Body of pancreas (tissue), 4 donors: ENCODE data around the gene ECEL1. TPM values are rescaled to one million over a fixed set of nuclear protein-coding genes. Genes with fewer than 3 reads are reported as not detected.
"Not testable (repeated sequence)": the region's sequence is repeated elsewhere in the genome, so short reads cannot be mapped to it uniquely, and the experiment has no call there.

Source experiments
- ATAC-seq: fragments of 150-250 bp; one replicate; pipeline ENCODE4 v1.9.1; 2016
- DNase-seq, 4 donors: peaks; one replicate each; pipeline ENCODE4 v3.0.0-alpha.2; 2019
- H3K27ac ChIP-seq, 4 donors: fragments of 200-600 bp; sonication (generic); 1 replicate in 3 of 4; 2 replicates in 1 of 4; pipeline versions ENCODE4 v1.5.1 to v1.6.1; 2016 to 2019; ENCODE audit warnings: mild to moderate bottlenecking in 1 of 4, mixed read lengths in 1 of 4, moderate library complexity in 1 of 4
- H3K27me3 ChIP-seq, 2 donors: fragments of 200-600 bp; sonication (generic); one replicate each; pipeline ENCODE4 v1.6.0; 2016; ENCODE audit warnings: mild to moderate bottlenecking in 1 of 2
- H3K36me3 ChIP-seq, 2 donors: fragments of 200-600 bp; sonication (generic); replicated peaks in 1 of 2; 2 replicates each; pipeline ENCODE4 v1.5.1; 2016; ENCODE audit warnings: low read depth in 2 of 2; ENCODE audit not compliant: insufficient read depth in 1 of 2
- H3K4me1 ChIP-seq: fragments of 200-600 bp; sonication (generic); one replicate; pipeline ENCODE4 v1.6.0; 2016
- H3K4me3 ChIP-seq, 2 donors: fragments of 200-600 bp; sonication (generic); 1 replicate in 1 of 2; 2 replicates in 1 of 2; pipeline ENCODE4 v1.5.1; 2016 to 2019
- H3K9me3 ChIP-seq, 3 donors: fragments of 200-600 bp; sonication (generic); 1 replicate in 2 of 3; 2 replicates in 1 of 3; pipeline ENCODE4 v1.5.1; 2016
- POLR2A ChIP-seq, 3 donors: fragments of 450-650 bp; IDR thresholded peaks; one replicate each; pipeline ENCODE4 v1.6.1; 2016; ENCODE audit warnings: antibody characterized with exemption in 3 of 3, mild to moderate bottlenecking in 2 of 3
- WGBS, 2 donors: methylation state at CpG; one replicate each; pipeline ENCODE4 v1.1.5; 2017; 5-methylcytosine and 5-hydroxymethylcytosine counted together
- intact Hi-C: fragments of 100-400 bp; cut with DNase I; formaldehyde crosslinking; loops from one replicate; pipeline ENCODE4 v1.15.1; 2023
- total RNA-seq, 2 donors: library from RNA; depleted of rRNA; stranded (reverse); fragments of >200 nt; gene quantifications; one replicate each; pipeline ENCODE4 v1.1.0, GENCODE V29; 2016
- TF ChIP-seq, protein P1 (sequence below), 7 experiments: fragments of 450-650 bp in 4 of 7; fragments of 200-600 bp in 3 of 7; sonication (generic) in 3 of 7; IDR thresholded peaks; one replicate each; pipeline ENCODE4 v1.5.1; 2016 to 2019; ENCODE audit warnings: antibody characterized with exemption in 7 of 7

ECEL1 gene
- total RNA-seq, 2 donors from 2014 or later = 0.26 TPM; not detected in 1

DNA sequence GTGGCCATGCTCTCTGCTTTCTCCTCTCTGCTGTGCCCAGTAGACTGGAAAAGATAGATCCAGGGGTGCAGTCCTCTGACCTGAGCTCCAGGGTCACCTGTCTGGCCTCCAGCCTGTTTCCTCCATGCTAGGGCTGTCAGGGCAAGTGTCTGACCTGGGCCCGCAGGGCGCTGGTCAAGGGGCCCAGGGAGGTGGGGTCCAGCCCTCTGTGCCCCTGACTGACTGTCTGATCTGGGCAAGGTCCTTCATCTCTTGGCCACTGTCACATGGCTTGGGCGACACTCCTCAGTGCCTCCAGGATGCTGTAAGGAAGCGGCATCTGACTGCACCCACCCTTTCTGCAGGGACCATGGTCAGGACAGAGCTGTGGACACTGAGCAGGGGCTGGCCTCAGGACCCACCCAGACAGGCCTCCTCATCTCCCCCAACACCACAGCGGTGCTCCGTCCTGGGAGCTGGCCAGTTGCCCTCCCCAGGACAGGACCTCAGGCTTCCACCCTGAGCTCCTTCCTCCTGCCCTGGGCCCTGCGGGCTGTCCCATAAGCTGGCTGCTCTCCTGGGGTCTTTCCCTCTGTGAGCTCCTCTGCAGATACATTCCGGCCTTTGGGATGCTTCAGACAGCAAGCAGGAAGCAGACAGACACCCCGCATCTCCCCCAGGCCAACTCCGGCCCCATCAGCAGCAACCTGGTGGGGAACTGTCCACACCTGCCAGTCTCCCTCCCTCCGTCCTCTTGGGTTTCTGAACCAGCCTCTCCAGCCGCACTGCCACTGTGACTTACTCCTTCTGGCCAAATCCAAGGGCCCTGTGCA lies 52.9 kb downstream of the ECEL1 start:
- no peak for ATAC-seq
- no peak overlapping the region for H3K27ac ChIP-seq
- H3K9me3 ChIP-seq = no peaks in the 10 kb centered on the region
- H3K36me3 ChIP-seq = no peaks in the 10 kb centered on the region
- 67 to 91% methylated on average over 8 to 11 of the region's 12 CpGs for WGBS, 2 donors
- no peak overlapping the region for H3K4me3 ChIP-seq
- intact Hi-C loops = loop anchor here (10.0 kb wide), 1 partner anchor 510 kb away; the partner anchor contains the start of gene NPPC
- TF ChIP-seq, protein P1, sequence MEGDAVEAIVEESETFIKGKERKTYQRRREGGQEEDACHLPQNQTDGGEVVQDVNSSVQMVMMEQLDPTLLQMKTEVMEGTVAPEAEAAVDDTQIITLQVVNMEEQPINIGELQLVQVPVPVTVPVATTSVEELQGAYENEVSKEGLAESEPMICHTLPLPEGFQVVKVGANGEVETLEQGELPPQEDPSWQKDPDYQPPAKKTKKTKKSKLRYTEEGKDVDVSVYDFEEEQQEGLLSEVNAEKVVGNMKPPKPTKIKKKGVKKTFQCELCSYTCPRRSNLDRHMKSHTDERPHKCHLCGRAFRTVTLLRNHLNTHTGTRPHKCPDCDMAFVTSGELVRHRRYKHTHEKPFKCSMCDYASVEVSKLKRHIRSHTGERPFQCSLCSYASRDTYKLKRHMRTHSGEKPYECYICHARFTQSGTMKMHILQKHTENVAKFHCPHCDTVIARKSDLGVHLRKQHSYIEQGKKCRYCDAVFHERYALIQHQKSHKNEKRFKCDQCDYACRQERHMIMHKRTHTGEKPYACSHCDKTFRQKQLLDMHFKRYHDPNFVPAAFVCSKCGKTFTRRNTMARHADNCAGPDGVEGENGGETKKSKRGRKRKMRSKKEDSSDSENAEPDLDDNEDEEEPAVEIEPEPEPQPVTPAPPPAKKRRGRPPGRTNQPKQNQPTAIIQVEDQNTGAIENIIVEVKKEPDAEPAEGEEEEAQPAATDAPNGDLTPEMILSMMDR (IDR thresholded peaks at IDR 0.05) = no peak
- no peak for TF ChIP-seq POLR2A (IDR thresholded peaks at IDR 0.05)
- H3K4me1 ChIP-seq = peaks cover under 1% of the 10 kb centered on the region
- H3K27me3 ChIP-seq = no peaks in the 10 kb centered on the region
- no peak for DNase-seq

GRCh38 chr2:232434091-232434490 lies 53.5 kb downstream of the ECEL1 start:
- no peaks in the 10 kb centered on the region for H3K36me3 ChIP-seq
- ATAC-seq (no peak), DNase-seq (no peak)
- 72 to 91% methylated on average over 7 to 9 of the region's 9 CpGs for WGBS, 2 donors
- H3K27me3 ChIP-seq = no peaks in the 10 kb centered on the region
- TF ChIP-seq, protein P1 (IDR thresholded peaks at IDR 0.05) = no peak
- no peak for TF ChIP-seq POLR2A (IDR thresholded peaks at IDR 0.05)
- intact Hi-C loops = loop anchor here (10.0 kb wide), 1 partner anchor 509 kb away; the partner anchor contains the start of gene NPPC
- no peaks in the 10 kb centered on the region for H3K4me1 ChIP-seq
- no peak overlapping the region for H3K4me3 ChIP-seq
- no peak overlapping the region for H3K27ac ChIP-seq
- H3K9me3 ChIP-seq = no peaks in the 10 kb centered on the region

DNA sequence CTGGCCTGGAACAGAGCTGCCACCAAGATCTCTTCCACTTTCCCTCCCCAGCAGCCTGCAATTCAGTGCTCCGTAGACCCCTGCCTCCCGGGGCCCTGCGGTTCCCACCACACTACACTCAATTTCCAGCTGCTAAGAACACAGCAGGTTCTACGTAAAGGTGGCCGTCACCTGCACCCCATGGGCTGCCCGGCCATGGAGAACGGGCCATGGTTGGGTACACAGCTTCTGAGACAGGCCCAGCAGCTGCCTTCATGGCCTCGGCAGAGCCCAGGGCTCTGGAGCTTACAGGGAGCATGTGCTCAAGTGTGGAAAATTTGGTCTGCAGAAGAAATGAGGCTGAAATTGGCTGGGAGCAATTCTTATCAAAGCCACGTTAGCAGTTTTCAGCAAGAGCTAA lies 54.0 kb downstream of the ECEL1 start:
- H3K27me3 ChIP-seq, H3K9me3 ChIP-seq, H3K27ac ChIP-seq, ATAC-seq, DNase-seq, H3K4me1 ChIP-seq, H3K36me3 ChIP-seq, H3K4me3 ChIP-seq: not testable (repeated sequence)
- intact Hi-C loops = loop anchor here (10.0 kb wide), 1 partner anchor 509 kb away; the partner anchor contains the start of gene NPPC
- WGBS, 2 donors = 85 to 94% methylated on average over 9 of the region's 9 CpGs

- ATAC-seq (no peak), DNase-seq (no peak)
- intact Hi-C loops = loop anchor here (10.0 kb wide), 1 partner anchor 508 kb away; the partner anchor contains the start of gene NPPC
- Histone ChIP-seq H3K4me3 (no peak overlapping the region), H3K36me3 (no peaks in the 10 kb centered on the region), H3K9me3 (no peaks in the 10 kb centered on the region), H3K4me1 (no peaks in the 10 kb centered on the region), H3K27me3 (no peaks in the 10 kb centered on the region), H3K27ac (no peak overlapping the region)
- TF ChIP-seq POLR2A (IDR thresholded peaks at IDR 0.05) = no peak
- TF ChIP-seq, protein P1 (IDR thresholded peaks at IDR 0.05) = no peak
- 69 to 100% methylated on average over 3 to 16 of the region's 16 CpGs for WGBS, 2 donors
Measured at GRCh38 chr2:232432598-232433184, 54.9 kb downstream of the ECEL1 start.
